ENCODE measurements around the gene PTPRN2. TPM values are rescaled to one million over a fixed set of nuclear protein-coding genes. Genes with fewer than 3 reads are reported as not detected.
"Not testable (repeated sequence)": the region's sequence is repeated elsewhere in the genome, so short reads cannot be mapped to it uniquely, and the experiment has no call there.

Gene PTPRN2
- total RNA-seq, 4 donors from 2014 or later: 2.0 to 9.5 (median 2.6) TPM

DNA sequence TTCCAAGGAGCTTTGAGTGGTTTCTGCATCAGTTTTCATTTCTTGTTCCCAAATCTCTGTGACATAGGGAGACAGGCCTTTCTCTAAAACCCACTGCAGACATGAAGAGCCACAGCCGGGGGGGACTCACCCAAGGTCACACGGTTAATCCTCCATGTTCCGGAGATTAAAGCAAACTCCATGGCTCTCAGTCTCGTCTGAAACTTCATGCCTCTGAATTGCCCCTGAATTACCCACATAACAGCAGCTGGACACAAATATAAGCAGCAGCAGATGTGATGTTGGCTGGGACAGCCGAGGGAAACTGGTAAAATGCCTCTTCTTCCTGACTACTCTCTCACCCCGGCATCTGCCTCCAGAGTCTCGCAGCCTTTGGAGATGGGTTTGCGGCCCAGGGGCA lies 848.6 kb downstream of the PTPRN2 start:
- DNase-seq (ENCODE audit: low spot score) (no peak), ATAC-seq (ENCODE audit: low FRiP score) (no peak)

DNA sequence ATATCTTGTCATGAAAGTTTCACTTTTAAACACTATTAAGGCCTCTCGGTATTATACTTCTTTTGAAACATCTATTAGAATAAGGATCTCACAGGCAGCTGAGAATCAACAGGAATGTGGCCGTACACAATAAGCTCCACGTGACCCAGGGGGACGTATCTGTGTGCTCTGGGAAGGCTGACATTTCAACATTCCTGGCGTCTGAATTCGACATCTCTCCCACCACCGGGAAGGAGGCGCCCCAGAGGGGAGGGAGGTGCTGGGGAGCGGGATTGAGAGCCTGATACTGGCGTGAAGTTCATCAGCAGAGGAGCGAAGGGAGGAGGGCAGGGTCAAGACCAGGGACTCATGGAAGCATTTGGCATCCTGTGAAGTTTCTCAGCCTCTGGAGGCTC lies 849.6 kb downstream of the PTPRN2 start:
- TF ChIP-seq, protein P1, sequence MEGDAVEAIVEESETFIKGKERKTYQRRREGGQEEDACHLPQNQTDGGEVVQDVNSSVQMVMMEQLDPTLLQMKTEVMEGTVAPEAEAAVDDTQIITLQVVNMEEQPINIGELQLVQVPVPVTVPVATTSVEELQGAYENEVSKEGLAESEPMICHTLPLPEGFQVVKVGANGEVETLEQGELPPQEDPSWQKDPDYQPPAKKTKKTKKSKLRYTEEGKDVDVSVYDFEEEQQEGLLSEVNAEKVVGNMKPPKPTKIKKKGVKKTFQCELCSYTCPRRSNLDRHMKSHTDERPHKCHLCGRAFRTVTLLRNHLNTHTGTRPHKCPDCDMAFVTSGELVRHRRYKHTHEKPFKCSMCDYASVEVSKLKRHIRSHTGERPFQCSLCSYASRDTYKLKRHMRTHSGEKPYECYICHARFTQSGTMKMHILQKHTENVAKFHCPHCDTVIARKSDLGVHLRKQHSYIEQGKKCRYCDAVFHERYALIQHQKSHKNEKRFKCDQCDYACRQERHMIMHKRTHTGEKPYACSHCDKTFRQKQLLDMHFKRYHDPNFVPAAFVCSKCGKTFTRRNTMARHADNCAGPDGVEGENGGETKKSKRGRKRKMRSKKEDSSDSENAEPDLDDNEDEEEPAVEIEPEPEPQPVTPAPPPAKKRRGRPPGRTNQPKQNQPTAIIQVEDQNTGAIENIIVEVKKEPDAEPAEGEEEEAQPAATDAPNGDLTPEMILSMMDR (IDR thresholded peaks at IDR 0.05): no peak
- ATAC-seq (ENCODE audit: low FRiP score) (no peak), DNase-seq (ENCODE audit: low spot score) (no peak)

More for the DNA sequence above, 848.6 kb downstream of the PTPRN2 start:
- TF ChIP-seq, protein P1 (IDR thresholded peaks at IDR 0.05): no peak

GRCh38 chr7:157737151-157738065 lies 850.2 kb downstream of the PTPRN2 start:
- ATAC-seq (ENCODE audit: low FRiP score): no peak
- TF ChIP-seq, protein P1 (IDR thresholded peaks at IDR 0.05): no peak
- no peak for DNase-seq (ENCODE audit: low spot score)

DNA sequence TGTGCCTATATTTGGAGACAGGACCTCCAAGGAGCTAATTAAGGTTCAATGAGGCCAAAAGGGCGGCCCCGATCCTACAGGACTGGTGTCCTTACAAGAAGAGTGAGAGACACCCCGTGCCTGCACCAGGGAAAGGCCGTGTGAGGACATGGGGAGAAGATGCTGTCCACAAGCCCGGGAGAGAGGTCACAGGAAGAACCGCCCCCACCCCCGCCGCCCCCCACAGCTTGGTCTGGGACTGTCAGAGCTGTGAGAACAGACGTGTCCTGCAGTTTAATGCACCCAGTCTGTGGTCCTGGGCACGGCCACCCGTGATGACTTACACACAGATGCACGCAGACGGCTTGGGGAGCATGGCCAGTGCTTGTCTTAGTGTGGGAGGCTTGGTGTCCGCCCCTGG lies 851.3 kb downstream of the PTPRN2 start:
- TF ChIP-seq, protein P1 (IDR thresholded peaks at IDR 0.05): no peak
- DNase-seq (ENCODE audit: low spot score): no peak
- ATAC-seq (ENCODE audit: low FRiP score): no peak

DNA sequence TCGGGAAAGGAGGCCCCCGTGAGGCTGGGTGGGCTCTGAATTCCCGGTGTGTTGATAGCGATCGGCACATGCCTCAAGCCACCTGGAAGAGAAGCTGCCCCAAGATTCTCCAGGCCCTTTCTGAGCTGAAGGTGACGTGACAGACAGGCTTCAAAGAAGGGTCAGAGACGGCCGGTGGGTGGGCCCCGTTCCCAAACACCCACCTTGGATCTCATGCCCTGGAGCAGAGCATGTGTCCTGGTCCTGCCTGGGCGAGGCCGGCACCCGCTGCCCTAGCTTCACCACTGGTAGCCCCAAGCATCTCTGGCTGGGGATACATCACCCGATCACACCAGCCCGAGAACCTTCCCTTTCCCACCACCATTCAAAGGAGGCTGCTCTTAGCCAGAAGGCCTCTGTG lies 851.8 kb downstream of the PTPRN2 start:
- TF ChIP-seq, protein P1 (IDR thresholded peaks at IDR 0.05): no peak
- ATAC-seq (ENCODE audit: low FRiP score) (no peak), DNase-seq (ENCODE audit: low spot score) (no peak)

- ATAC-seq (ENCODE audit: low FRiP score) (no peak), DNase-seq (ENCODE audit: low spot score) (no peak)
- TF ChIP-seq, protein P1 (IDR thresholded peaks at IDR 0.05): no peak
Observed at GRCh38 chr7:157734676-157735640, 852.7 kb downstream of the PTPRN2 start.

DNA sequence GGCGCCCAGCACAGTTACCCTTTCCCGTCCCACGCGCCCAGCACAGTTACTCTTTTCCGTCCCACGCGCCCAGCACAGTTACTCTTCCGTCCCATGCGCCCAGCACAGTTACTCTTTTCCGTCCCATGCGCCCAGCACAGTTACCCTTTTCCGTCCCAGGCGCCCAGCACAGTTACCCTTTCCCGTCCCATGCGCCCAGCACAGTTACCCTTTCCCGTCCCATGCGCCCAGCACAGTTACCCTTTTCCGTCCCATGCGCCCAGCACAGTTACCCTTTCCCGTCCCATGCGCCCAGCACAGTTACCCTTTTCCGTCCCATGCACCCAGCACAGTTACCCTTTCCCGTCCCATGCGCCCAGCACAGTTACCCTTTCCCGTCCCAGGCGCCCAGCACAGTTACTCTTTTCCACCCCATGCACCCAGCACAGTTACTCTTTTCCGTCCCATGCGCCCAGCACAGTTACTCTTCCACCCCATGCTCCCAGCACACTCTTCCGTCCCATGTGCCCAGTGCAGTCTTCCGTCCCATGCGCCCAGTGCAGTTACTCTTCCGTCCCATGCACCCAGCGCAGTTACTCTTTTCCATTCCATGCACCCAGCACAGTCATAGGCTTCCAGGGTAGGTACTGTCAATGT lies 853.7 kb downstream of the PTPRN2 start:
- DNase-seq (ENCODE audit: low spot score); ATAC-seq (ENCODE audit: low FRiP score): not testable (repeated sequence)

All from omental fat pad (tissue), 4 donors.